DLD1 (cell line): ENCODE results near the gene CCL15.
"Not testable (repeated sequence)": the region's sequence is repeated elsewhere in the genome, so short reads cannot be mapped to it uniquely, and the experiment has no call there.

Experiments
- in situ Hi-C: cut with HindIII; loops from 2 replicates; pipeline ENCODE4 v1.10.0; 2017; ENCODE audit warnings: low sequenced_read_pairs

CCL15 gene

GRCh38 chr17:35995346-35995745 lies 6.0 kb downstream of the CCL15 start:
- in situ Hi-C loops, result not testable (repeated sequence)

GRCh38 chr17:35991075-35991474 lies 10.3 kb downstream of the CCL15 start:
- in situ Hi-C loops, result no loop called here

GRCh38 chr17:35988164-35988563 lies 13.2 kb downstream of the CCL15 start:
- in situ Hi-C loops, result no loop called here

GRCh38 chr17:35986643-35987042 lies 14.7 kb downstream of the CCL15 start, which contains the start of gene CCL14:
TSS of gene CCL14 (minus strand) at chr17:35986729. CDS start at chr17:35986649, 80 bp downstream.
- in situ Hi-C loops, result no loop called here

- in situ Hi-C loops, result no loop called here
Observed at GRCh38 chr17:35984140-35984539, 17.2 kb downstream of the CCL15 start.

- in situ Hi-C loops, result no loop called here
Observed at GRCh38 chr17:35982409-35983191, 18.8 kb downstream of the CCL15 start.

GRCh38 chr17:35981908-35982330 lies 19.4 kb downstream of the CCL15 start:
- in situ Hi-C loops, result no loop called here

GRCh38 chr17:35981246-35981645 lies 20.1 kb downstream of the CCL15 start, which contains the start of gene CCL16:
TSS of gene CCL16 (minus strand) at chr17:35981497. CDS start at chr17:35981420, 77 bp downstream.
- in situ Hi-C loops, result no loop called here

GRCh38 chr17:35978346-35978745 lies 23.0 kb downstream of the CCL15 start:
- in situ Hi-C loops, result no loop called here

GRCh38 chr17:35977509-35977908 lies 23.8 kb downstream of the CCL15 start:
- in situ Hi-C loops, result no loop called here

GRCh38 chr17:35973333-35974260 lies 27.8 kb downstream of the CCL15 start:
- in situ Hi-C loops, result no loop called here

GRCh38 chr17:35972945-35973332 lies 28.4 kb downstream of the CCL15 start:
- in situ Hi-C loops, result no loop called here

- in situ Hi-C loops, result no loop called here
Observed at GRCh38 chr17:35972535-35972934, 28.8 kb downstream of the CCL15 start.

- in situ Hi-C loops, result no loop called here
Observed at GRCh38 chr17:35972066-35972465, 29.3 kb downstream of the CCL15 start.

- in situ Hi-C loops, result no loop called here
Observed at GRCh38 chr17:35969558-35970380, 31.6 kb downstream of the CCL15 start.

- in situ Hi-C loops, result no loop called here
Observed at GRCh38 chr17:35968520-35969054, 32.8 kb downstream of the CCL15 start.

- in situ Hi-C loops, result no loop called here
Observed at GRCh38 chr17:35965272-35965671, 36.1 kb downstream of the CCL15 start.

GRCh38 chr17:35963663-35964062 lies 37.7 kb downstream of the CCL15 start:
- in situ Hi-C loops, result no loop called here

GRCh38 chr17:35953720-35954119 lies 47.6 kb downstream of the CCL15 start:
- in situ Hi-C loops, result no loop called here

- in situ Hi-C loops, result no loop called here
Observed at GRCh38 chr17:35949401-35949800, 52.0 kb downstream of the CCL15 start.
